Osteoblast (primary cell): ENCODE measurements around the gene MYADML2. TPM values are rescaled to one million over a fixed set of nuclear protein-coding genes. Genes with fewer than 3 reads are reported as not detected.

ENCODE experiments used
- DNase-seq: peaks from one replicate; pipeline ENCODE4 v3.0.0; 2011; ENCODE audit warnings: low spot score, mixed read lengths; ENCODE audit not compliant: insufficient read length; ENCODE audit errors: missing footprints
- H2AFZ ChIP-seq: 2 replicates; pipeline ENCODE4 v1.6.0; 2011; ENCODE audit warnings: mild to moderate bottlenecking, low read length
- H3K27ac ChIP-seq: 2 replicates; pipeline ENCODE4 v1.5.1; 2011; ENCODE audit warnings: mild to moderate bottlenecking, low read depth, low read length, moderate library complexity
- H3K27me3 ChIP-seq: 2 replicates; pipeline ENCODE4 v1.6.0; 2012; ENCODE audit warnings: mild to moderate bottlenecking, control low read depth, inconsistent platforms, low read length, moderate library complexity; ENCODE audit not compliant: insufficient read depth
- H3K36me3 ChIP-seq: 2 replicates; pipeline ENCODE4 v1.5.1; 2011; ENCODE audit warnings: mild to moderate bottlenecking, low read length, control low read depth, moderate library complexity; ENCODE audit not compliant: insufficient read depth
- H3K4me1 ChIP-seq: 2 replicates; pipeline ENCODE4 v1.5.1; 2011; ENCODE audit warnings: mild to moderate bottlenecking, low read length, control low read depth, moderate library complexity; ENCODE audit not compliant: insufficient read depth
- H3K4me2 ChIP-seq: 2 replicates; pipeline ENCODE4 v1.6.0; 2011; ENCODE audit warnings: mild to moderate bottlenecking, low read length; ENCODE audit not compliant: insufficient read depth
- H3K4me3 ChIP-seq: fragments of 200-600 bp; sonication (generic); 3 replicates; pipeline ENCODE4 v1.5.1; 2012; ENCODE audit warnings: mild to moderate bottlenecking, low read length, inconsistent platforms; ENCODE audit not compliant: insufficient read depth
- H3K79me2 ChIP-seq: 2 replicates; pipeline ENCODE4 v1.6.0; 2012; ENCODE audit warnings: mild to moderate bottlenecking, low read length, control low read depth, inconsistent platforms; ENCODE audit not compliant: insufficient read depth
- H3K9me3 ChIP-seq: 2 replicates; pipeline ENCODE4 v1.5.1; 2011; ENCODE audit warnings: low read depth, low read length, control low read depth
- H4K20me1 ChIP-seq: 2 replicates; pipeline ENCODE4 v1.6.0; 2012; ENCODE audit warnings: mild to moderate bottlenecking, low read length, control low read depth; ENCODE audit not compliant: insufficient read depth
- CTCF ChIP-seq: IDR thresholded peaks from 2 replicates; pipeline ENCODE4 v1.5.1; 2011; ENCODE audit warnings: mild to moderate bottlenecking, low read depth, low read length, moderate library complexity; ENCODE audit errors: extremely low read depth
- total RNA-seq: library from RNA; depleted of rRNA; stranded (reverse); fragments of >200 nt; gene quantifications from 2 replicates; pipeline ENCODE4 v1.2.3, GENCODE V29; 2012

MYADML2 gene
- total RNA-seq, 1 donor: not detected

GRCh38 chr17:81890447-81891302, 56.4 kb downstream of the MYADML2 start:
- Histone ChIP-seq H3K27ac (peak overlapping the region; percentile 75), H3K4me2 (peak overlapping the region; percentile 89), H3K27me3 (no peaks in the 10 kb centered on the region), H3K79me2 (peaks cover 77% of the 10 kb centered on the region), H3K4me1 (peaks cover 27% of the 10 kb centered on the region), H3K36me3 (peaks cover 42% of the 10 kb centered on the region), H3K4me3 (peak overlapping the region; percentile 95), H2AFZ (no peak overlapping the region), H3K9me3 (no peaks in the 10 kb centered on the region), H4K20me1 (peaks cover 11% of the 10 kb centered on the region)
- DNase-seq: peak; percentile 88
- no peak for TF ChIP-seq CTCF

Other genes with a start within 250 kb of the MYADML2 start
- 6.2 and 8.8 TPM in 2 replicates for gene MRPL12, start 243.9 kb downstream of the MYADML2 start, total RNA-seq
- gene SLC25A10, start 234.9 kb downstream of the MYADML2 start, total RNA-seq: 7.6 and 8.3 TPM in 2 replicates
- gene GCGR, start 143.1 kb downstream of the MYADML2 start, total RNA-seq: under 0.01 TPM in 1 of 2 replicates, not detected in the other
- gene MCRIP1, start 113.9 kb downstream of the MYADML2 start, total RNA-seq: 136 and 163 TPM in 2 replicates
- gene PPP1R27, start 112.2 kb downstream of the MYADML2 start, total RNA-seq: not detected in 2 replicates
- gene P4HB, start 86.7 kb downstream of the MYADML2 start, total RNA-seq: 1,119 and 1,240 TPM in 2 replicates
- 120 and 133 TPM in 2 replicates for gene ARHGDIA, start 75.9 kb downstream of the MYADML2 start, total RNA-seq
- gene ALYREF, start 55.6 kb downstream of the MYADML2 start, total RNA-seq: 58.0 and 60.1 TPM in 2 replicates
- gene ANAPC11, start 55.5 kb downstream of the MYADML2 start, total RNA-seq: 105 and 123 TPM in 2 replicates
- under 0.01 TPM in 1 of 2 replicates, not detected in the other for gene NPB, start 45.0 kb downstream of the MYADML2 start, total RNA-seq
- 61.6 and 67.0 TPM in 2 replicates for gene PCYT2, start 35.8 kb downstream of the MYADML2 start, total RNA-seq
- 15.0 and 22.1 TPM in 2 replicates for gene SIRT7, start 29.1 kb downstream of the MYADML2 start, total RNA-seq
- gene MAFG, start 19.5 kb downstream of the MYADML2 start, total RNA-seq: 27.1 and 32.6 TPM in 2 replicates
- gene PYCR1, start 9.9 kb downstream of the MYADML2 start, total RNA-seq: 121 and 141 TPM in 2 replicates
- 0.72 TPM in 1 of 2 replicates, not detected in the other for gene NOTUM, start 14.0 kb upstream of the MYADML2 start, total RNA-seq
- 33.9 and 35.8 TPM in 2 replicates for gene ASPSCR1, start 30.4 kb upstream of the MYADML2 start, total RNA-seq
- gene CENPX, start 75.6 kb upstream of the MYADML2 start, total RNA-seq: 13.8 and 18.8 TPM in 2 replicates
- gene LRRC45, start 76.1 kb upstream of the MYADML2 start, total RNA-seq: 12.1 and 13.4 TPM in 2 replicates
- gene RAC3, start 84.4 kb upstream of the MYADML2 start, total RNA-seq: 0.59 and 1.8 TPM in 2 replicates
- 23.9 and 31.8 TPM in 2 replicates for gene DCXR, start 90.5 kb upstream of the MYADML2 start, total RNA-seq
- 46.3 and 52.7 TPM in 2 replicates for gene RFNG, start 104.6 kb upstream of the MYADML2 start, total RNA-seq
- gene GPS1, start 104.7 kb upstream of the MYADML2 start, total RNA-seq: 90.2 and 93.7 TPM in 2 replicates
- gene DUS1L, start 118.6 kb upstream of the MYADML2 start, total RNA-seq: 43.8 and 43.9 TPM in 2 replicates
- gene FASN, start 151.0 kb upstream of the MYADML2 start, total RNA-seq: 120 and 142 TPM in 2 replicates